ENCODE results near the gene PCCA. TPM values are rescaled to one million over a fixed set of nuclear protein-coding genes. Genes with fewer than 3 reads are reported as not detected.

The PCCA gene
- total RNA-seq, 1 experiment from 2014 or later: 52.8 TPM

- TF ChIP-seq, protein P1, sequence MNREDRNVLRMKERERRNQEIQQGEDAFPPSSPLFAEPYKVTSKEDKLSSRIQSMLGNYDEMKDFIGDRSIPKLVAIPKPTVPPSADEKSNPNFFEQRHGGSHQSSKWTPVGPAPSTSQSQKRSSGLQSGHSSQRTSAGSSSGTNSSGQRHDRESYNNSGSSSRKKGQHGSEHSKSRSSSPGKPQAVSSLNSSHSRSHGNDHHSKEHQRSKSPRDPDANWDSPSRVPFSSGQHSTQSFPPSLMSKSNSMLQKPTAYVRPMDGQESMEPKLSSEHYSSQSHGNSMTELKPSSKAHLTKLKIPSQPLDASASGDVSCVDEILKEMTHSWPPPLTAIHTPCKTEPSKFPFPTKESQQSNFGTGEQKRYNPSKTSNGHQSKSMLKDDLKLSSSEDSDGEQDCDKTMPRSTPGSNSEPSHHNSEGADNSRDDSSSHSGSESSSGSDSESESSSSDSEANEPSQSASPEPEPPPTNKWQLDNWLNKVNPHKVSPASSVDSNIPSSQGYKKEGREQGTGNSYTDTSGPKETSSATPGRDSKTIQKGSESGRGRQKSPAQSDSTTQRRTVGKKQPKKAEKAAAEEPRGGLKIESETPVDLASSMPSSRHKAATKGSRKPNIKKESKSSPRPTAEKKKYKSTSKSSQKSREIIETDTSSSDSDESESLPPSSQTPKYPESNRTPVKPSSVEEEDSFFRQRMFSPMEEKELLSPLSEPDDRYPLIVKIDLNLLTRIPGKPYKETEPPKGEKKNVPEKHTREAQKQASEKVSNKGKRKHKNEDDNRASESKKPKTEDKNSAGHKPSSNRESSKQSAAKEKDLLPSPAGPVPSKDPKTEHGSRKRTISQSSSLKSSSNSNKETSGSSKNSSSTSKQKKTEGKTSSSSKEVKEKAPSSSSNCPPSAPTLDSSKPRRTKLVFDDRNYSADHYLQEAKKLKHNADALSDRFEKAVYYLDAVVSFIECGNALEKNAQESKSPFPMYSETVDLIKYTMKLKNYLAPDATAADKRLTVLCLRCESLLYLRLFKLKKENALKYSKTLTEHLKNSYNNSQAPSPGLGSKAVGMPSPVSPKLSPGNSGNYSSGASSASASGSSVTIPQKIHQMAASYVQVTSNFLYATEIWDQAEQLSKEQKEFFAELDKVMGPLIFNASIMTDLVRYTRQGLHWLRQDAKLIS (CRISPR knock-in tag; IDR thresholded peaks at IDR 0.05; ENCODE audit: borderline replicate concordance): no peak
- TF ChIP-seq, protein P2, sequence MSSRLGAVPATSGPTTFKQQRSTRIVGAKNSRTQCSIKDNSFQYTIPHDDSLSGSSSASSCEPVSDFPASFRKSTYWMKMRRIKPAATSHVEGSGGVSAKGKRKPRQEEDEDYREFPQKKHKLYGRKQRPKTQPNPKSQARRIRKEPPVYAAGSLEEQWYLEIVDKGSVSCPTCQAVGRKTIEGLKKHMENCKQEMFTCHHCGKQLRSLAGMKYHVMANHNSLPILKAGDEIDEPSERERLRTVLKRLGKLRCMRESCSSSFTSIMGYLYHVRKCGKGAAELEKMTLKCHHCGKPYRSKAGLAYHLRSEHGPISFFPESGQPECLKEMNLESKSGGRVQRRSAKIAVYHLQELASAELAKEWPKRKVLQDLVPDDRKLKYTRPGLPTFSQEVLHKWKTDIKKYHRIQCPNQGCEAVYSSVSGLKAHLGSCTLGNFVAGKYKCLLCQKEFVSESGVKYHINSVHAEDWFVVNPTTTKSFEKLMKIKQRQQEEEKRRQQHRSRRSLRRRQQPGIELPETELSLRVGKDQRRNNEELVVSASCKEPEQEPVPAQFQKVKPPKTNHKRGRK (CRISPR knock-in tag; IDR thresholded peaks at IDR 0.05; ENCODE audit: borderline replicate concordance): no peak
Observed at GRCh38 chr13:100443278-100443997, 354.5 kb downstream of the PCCA start (continued).

DNA sequence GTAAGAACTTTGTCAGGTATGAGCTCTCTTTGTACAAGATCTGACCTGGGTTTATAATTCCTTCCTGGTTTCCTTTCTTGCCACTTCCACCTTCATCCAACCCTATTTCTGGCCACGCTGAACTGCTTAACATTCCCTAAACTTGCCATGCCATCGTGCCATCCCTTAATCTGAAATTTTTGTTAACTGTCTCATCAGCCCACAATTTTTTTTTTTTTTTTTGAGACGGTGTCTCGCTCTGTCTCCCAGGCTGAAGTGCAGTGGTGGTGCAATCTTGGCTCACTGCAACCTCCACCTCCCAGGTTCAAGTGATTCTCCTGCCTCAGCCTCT, 355.1 kb downstream of the PCCA start:
- H3K9me3 Mint-ChIP-seq: peaks cover 4% of the 10 kb centered on the region
- TF ChIP-seq, protein P3, sequence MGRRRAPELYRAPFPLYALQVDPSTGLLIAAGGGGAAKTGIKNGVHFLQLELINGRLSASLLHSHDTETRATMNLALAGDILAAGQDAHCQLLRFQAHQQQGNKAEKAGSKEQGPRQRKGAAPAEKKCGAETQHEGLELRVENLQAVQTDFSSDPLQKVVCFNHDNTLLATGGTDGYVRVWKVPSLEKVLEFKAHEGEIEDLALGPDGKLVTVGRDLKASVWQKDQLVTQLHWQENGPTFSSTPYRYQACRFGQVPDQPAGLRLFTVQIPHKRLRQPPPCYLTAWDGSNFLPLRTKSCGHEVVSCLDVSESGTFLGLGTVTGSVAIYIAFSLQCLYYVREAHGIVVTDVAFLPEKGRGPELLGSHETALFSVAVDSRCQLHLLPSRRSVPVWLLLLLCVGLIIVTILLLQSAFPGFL (CRISPR knock-in tag; IDR thresholded peaks at IDR 0.05; ENCODE audit: borderline replicate concordance): no peak
- TF ChIP-seq, protein P4, sequence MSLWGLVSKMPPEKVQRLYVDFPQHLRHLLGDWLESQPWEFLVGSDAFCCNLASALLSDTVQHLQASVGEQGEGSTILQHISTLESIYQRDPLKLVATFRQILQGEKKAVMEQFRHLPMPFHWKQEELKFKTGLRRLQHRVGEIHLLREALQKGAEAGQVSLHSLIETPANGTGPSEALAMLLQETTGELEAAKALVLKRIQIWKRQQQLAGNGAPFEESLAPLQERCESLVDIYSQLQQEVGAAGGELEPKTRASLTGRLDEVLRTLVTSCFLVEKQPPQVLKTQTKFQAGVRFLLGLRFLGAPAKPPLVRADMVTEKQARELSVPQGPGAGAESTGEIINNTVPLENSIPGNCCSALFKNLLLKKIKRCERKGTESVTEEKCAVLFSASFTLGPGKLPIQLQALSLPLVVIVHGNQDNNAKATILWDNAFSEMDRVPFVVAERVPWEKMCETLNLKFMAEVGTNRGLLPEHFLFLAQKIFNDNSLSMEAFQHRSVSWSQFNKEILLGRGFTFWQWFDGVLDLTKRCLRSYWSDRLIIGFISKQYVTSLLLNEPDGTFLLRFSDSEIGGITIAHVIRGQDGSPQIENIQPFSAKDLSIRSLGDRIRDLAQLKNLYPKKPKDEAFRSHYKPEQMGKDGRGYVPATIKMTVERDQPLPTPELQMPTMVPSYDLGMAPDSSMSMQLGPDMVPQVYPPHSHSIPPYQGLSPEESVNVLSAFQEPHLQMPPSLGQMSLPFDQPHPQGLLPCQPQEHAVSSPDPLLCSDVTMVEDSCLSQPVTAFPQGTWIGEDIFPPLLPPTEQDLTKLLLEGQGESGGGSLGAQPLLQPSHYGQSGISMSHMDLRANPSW (CRISPR knock-in tag; conservative IDR thresholded peaks at IDR 0.05; ENCODE audit: low read depth): no peak
- no peak for TF ChIP-seq JAZF1 (CRISPR knock-in tag; IDR thresholded peaks at IDR 0.05)
- TF ChIP-seq, protein P5, sequence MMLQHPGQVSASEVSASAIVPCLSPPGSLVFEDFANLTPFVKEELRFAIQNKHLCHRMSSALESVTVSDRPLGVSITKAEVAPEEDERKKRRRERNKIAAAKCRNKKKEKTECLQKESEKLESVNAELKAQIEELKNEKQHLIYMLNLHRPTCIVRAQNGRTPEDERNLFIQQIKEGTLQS (CRISPR knock-in tag; conservative IDR thresholded peaks at IDR 0.05): no peak
- no peak for TF ChIP-seq E2F5 (CRISPR knock-in tag; IDR thresholded peaks at IDR 0.05)
- no peak for TF ChIP-seq MXD4 (CRISPR knock-in tag; IDR thresholded peaks at IDR 0.05; ENCODE audit: borderline replicate concordance)
- no peak for TF ChIP-seq RORB (CRISPR knock-in tag; IDR thresholded peaks at IDR 0.05)
- TF ChIP-seq USF1 (CRISPR knock-in tag; IDR thresholded peaks at IDR 0.05): no peak
- TF ChIP-seq GABPB1 (CRISPR knock-in tag; IDR thresholded peaks at IDR 0.05): no peak
- DNase-seq (ENCODE audit: low spot score) (no peak), ATAC-seq (no peak)
- H3K4me1 Mint-ChIP-seq: peaks cover 42% of the 10 kb centered on the region
- ChIA-PET CTCF (interaction anchor here (1.6 to 2.2 kb wide), 2 partner anchors 71 to 129 kb away, joined by 3 to 9 read pairs; no protein-coding TSS in a partner anchor), POLR2A (no interaction called here)
- H3K36me3 Mint-ChIP-seq: peaks cover 8% of the 10 kb centered on the region
- H3K27ac Mint-ChIP-seq: peak overlapping the region; percentile 17; the same call in 1 of the 2 replicates
- H3K4me3 Mint-ChIP-seq: no peak overlapping the region
- H3K27me3 Mint-ChIP-seq (ENCODE audit: low read depth): no peaks in the 10 kb centered on the region
